HG03025 (cell line): ENCODE data around the gene CDHR2.

ENCODE experiments used
- ATAC-seq: cut with Tn5 transposase; IDR thresholded peaks from one replicate; pipeline ENCODE4 v1.9.1; 2021; ENCODE audit warnings: mild to moderate bottlenecking, moderate library complexity; ENCODE audit not compliant: unreplicated experiment, low FRiP score

Gene CDHR2

GRCh38 chr5:176527246-176528222 lies 21.6 kb upstream of the CDHR2 start:
- no peak for ATAC-seq

- no peak for ATAC-seq
Observed at GRCh38 chr5:176528301-176528700, 20.8 kb upstream of the CDHR2 start.

- no peak for ATAC-seq
Observed at GRCh38 chr5:176528761-176529115, 20.4 kb upstream of the CDHR2 start.

GRCh38 chr5:176529116-176529740 lies 19.9 kb upstream of the CDHR2 start:
- ATAC-seq: no peak

- ATAC-seq: no peak
Observed at GRCh38 chr5:176529741-176530141, 19.4 kb upstream of the CDHR2 start.

GRCh38 chr5:176530393-176530982 lies 18.7 kb upstream of the CDHR2 start:
- no peak for ATAC-seq

GRCh38 chr5:176530983-176531901 lies 17.9 kb upstream of the CDHR2 start:
- no peak for ATAC-seq

GRCh38 chr5:176531902-176532493 lies 17.1 kb upstream of the CDHR2 start:
- ATAC-seq: no peak

- no peak for ATAC-seq
Observed at GRCh38 chr5:176532795-176533194, 16.3 kb upstream of the CDHR2 start.

- no peak for ATAC-seq
Observed at GRCh38 chr5:176533390-176533789, 15.8 kb upstream of the CDHR2 start.

- ATAC-seq: no peak
Observed at GRCh38 chr5:176533894-176534611, 15.1 kb upstream of the CDHR2 start.

- no peak for ATAC-seq
Observed at GRCh38 chr5:176534640-176535039, 14.5 kb upstream of the CDHR2 start.

GRCh38 chr5:176535101-176535663 lies 14.0 kb upstream of the CDHR2 start:
- no peak for ATAC-seq

GRCh38 chr5:176535664-176536131 lies 13.4 kb upstream of the CDHR2 start:
- ATAC-seq: no peak

GRCh38 chr5:176536132-176536901 lies 12.8 kb upstream of the CDHR2 start:
- peak; percentile 23 for ATAC-seq

- peak; percentile 51 for ATAC-seq
Observed at GRCh38 chr5:176536902-176537553, 12.1 kb upstream of the CDHR2 start, which contains the start of gene RNF44. TSS of gene RNF44 (minus strand) at chr5:176537402. CDS start at chr5:176532472, 4,930 bp downstream.

GRCh38 chr5:176537554-176538229 lies 11.4 kb upstream of the CDHR2 start:
- peak; percentile 63 for ATAC-seq
